GDM1 (cell line): ENCODE measurements around the gene SCG2.
A peak's percentile ranks its signal among the peaks of the same experiment; 100 is the strongest.

Experiments used
- DNase-seq: peaks from one replicate; lab custom pipeline; 2025; lab: John Stamatoyannopoulos, UW

SCG2 gene

GRCh38 chr2:223601932-223602666 lies at the start of gene SCG2:
Gene SCG2 (minus strand): TSS chr2:223602361. CDS start chr2:223599282, 3,079 bp downstream.
- DNase-seq = peak; percentile 7

GRCh38 chr2:223649554-223650533 lies 47.7 kb upstream of the SCG2 start:
- no peak for DNase-seq

GRCh38 chr2:223648755-223649154 lies 46.6 kb upstream of the SCG2 start:
- no peak for DNase-seq

GRCh38 chr2:223647258-223647952 lies 45.2 kb upstream of the SCG2 start:
- no peak for DNase-seq

GRCh38 chr2:223644136-223644535 lies 42.0 kb upstream of the SCG2 start:
- DNase-seq = no peak

- DNase-seq = no peak
Measured at GRCh38 chr2:223643309-223643708, 41.1 kb upstream of the SCG2 start.

GRCh38 chr2:223642506-223642905 lies 40.3 kb upstream of the SCG2 start:
- no peak for DNase-seq

- DNase-seq = no peak
Measured at GRCh38 chr2:223641082-223641481, 38.9 kb upstream of the SCG2 start.

- no peak for DNase-seq
Measured at GRCh38 chr2:223635080-223635479, 32.9 kb upstream of the SCG2 start.

- DNase-seq = no peak
Measured at GRCh38 chr2:223634238-223634637, 32.1 kb upstream of the SCG2 start.

GRCh38 chr2:223633656-223634055 lies 31.5 kb upstream of the SCG2 start:
- DNase-seq = no peak

GRCh38 chr2:223632826-223633225 lies 30.7 kb upstream of the SCG2 start:
- no peak for DNase-seq

GRCh38 chr2:223626716-223627115 lies 24.6 kb upstream of the SCG2 start:
- DNase-seq = no peak

GRCh38 chr2:223625652-223626051 lies 23.5 kb upstream of the SCG2 start:
- DNase-seq = no peak

- no peak for DNase-seq
Measured at GRCh38 chr2:223621901-223622300, 19.7 kb upstream of the SCG2 start.

GRCh38 chr2:223619486-223620129 lies 17.4 kb upstream of the SCG2 start:
- DNase-seq = no peak

GRCh38 chr2:223618172-223619035 lies 16.2 kb upstream of the SCG2 start:
- DNase-seq = no peak

- no peak for DNase-seq
Measured at GRCh38 chr2:223614534-223614933, 12.4 kb upstream of the SCG2 start.

GRCh38 chr2:223613017-223613950 lies 11.1 kb upstream of the SCG2 start:
- no peak for DNase-seq

GRCh38 chr2:223612501-223612900 lies 10.3 kb upstream of the SCG2 start:
- no peak for DNase-seq
